Immature natural killer cell (primary cell): ENCODE measurements around the gene IGSF9. TPM values are rescaled to one million over a fixed set of nuclear protein-coding genes. Genes with fewer than 3 reads are reported as not detected.

Experiments
- DNase-seq, 3 donors: peaks; one replicate each; pipeline ENCODE4 v3.0.0; 2022; ENCODE audit warnings: mixed read lengths in 1 of 3
- H3K27ac Mint-ChIP-seq, 6 donors: one replicate each; pipeline ENCODE4 v1.8.0; 2020; ENCODE audit warnings: mixed read lengths in 6 of 6, mild to moderate bottlenecking in 5 of 6, inconsistent platforms in 4 of 6, moderate library complexity in 3 of 6
- H3K27me3 Mint-ChIP-seq, 3 donors: one replicate each; pipeline ENCODE4 v1.8.0; 2020 to 2021; ENCODE audit warnings: low read depth in 3 of 3, mild to moderate bottlenecking in 3 of 3, mixed read lengths in 3 of 3, moderate library complexity in 3 of 3, inconsistent platforms in 1 of 3
- H3K36me3 Mint-ChIP-seq, 3 donors: one replicate each; pipeline ENCODE4 v1.8.0; 2020; ENCODE audit warnings: mixed read lengths in 3 of 3, inconsistent platforms in 2 of 3, mild to moderate bottlenecking in 2 of 3
- H3K4me1 Mint-ChIP-seq, 2 donors: one replicate each; pipeline ENCODE4 v1.8.0; 2020; ENCODE audit warnings: inconsistent platforms in 2 of 2, mild to moderate bottlenecking in 2 of 2, mixed read lengths in 2 of 2, moderate library complexity in 1 of 2
- H3K4me3 Mint-ChIP-seq, 5 donors: one replicate each; pipeline ENCODE4 v1.8.0; 2020; ENCODE audit warnings: mild to moderate bottlenecking in 5 of 5, mixed read lengths in 5 of 5, inconsistent platforms in 3 of 5, moderate library complexity in 3 of 5
- H3K9me3 Mint-ChIP-seq, 6 donors: one replicate each; pipeline ENCODE4 v1.8.0; 2020; ENCODE audit warnings: mild to moderate bottlenecking in 6 of 6, mixed read lengths in 6 of 6, inconsistent platforms in 4 of 6, moderate library complexity in 3 of 6
- polyA plus RNA-seq, 3 donors: library from polyadenylated mRNA; unstranded; fragments of 300-500 nt; fragmentation: Illumina TruSeq; gene quantifications; one replicate each; pipeline ENCODE4 v1.2.3, GENCODE V29; 2021

IGSF9 gene
- polyA plus RNA-seq, 3 donors from 2014 or later, result not detected

DNA sequence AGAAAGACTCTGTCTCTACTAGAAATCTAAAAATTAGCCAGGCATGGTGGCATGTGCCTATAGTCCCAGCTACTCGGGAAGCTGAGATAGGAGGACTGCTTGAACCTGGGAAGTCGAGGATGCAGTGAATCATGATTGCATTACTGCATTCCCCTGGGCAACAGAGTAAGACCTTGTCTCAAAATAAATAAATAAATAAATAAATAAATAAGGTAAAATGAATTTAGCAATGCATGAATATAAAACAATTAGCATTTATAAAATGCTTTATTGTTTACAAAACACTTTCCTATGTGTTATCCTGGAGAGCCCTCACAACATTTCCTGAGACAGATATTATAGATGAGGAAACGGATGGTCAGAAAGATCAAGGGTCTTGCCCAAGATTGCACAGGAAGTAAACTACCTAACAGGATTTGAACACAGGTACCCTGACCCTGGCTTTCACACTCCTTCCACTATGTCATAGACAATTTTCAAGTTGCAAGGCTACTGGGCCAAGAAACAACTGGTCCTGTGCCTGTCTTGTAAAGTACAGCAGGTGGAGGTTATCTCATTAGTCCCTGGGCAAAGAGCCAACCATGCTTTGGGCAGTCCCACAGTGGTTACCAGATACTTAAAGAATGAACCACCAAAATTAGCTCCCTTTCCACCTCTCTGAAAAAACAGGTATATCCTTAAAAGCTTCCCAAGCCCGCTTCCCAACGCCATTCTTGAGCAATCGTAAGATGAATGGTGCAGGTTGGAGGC is 67.5 kb downstream of the IGSF9 start:
- H3K27ac Mint-ChIP-seq, result no peak overlapping the region
- H3K9me3 Mint-ChIP-seq, result no peaks in the 10 kb centered on the region
- peaks cover 2 to 10% (median 10%) of the 10 kb centered on the region in 3 donors for H3K27me3 Mint-ChIP-seq
- DNase-seq, result no peak
- H3K4me1 Mint-ChIP-seq, result no peaks in the 10 kb centered on the region
- no peak overlapping the region for H3K4me3 Mint-ChIP-seq
- H3K36me3 Mint-ChIP-seq, result no peaks in the 10 kb centered on the region

Other genes starting within 250 kb of the IGSF9 start
- not detected for gene CRP, start 231.0 kb downstream of the IGSF9 start, polyA plus RNA-seq
- 100 to 1,000 TPM; 120 to 160 (median 122) TPM for gene DUSP23, start 164.7 kb downstream of the IGSF9 start, polyA plus RNA-seq
- gene FCRL6, start 143.3 kb downstream of the IGSF9 start, polyA plus RNA-seq, result 100 to 1,000 TPM; 234 to 442 (median 407) TPM
- gene SLAMF8, start 118.7 kb downstream of the IGSF9 start, polyA plus RNA-seq, result 10 to 100 TPM in 1 of 3 donors, 1 to 10 TPM in 2; 4.0 to 17.1 (median 6.9) TPM
- not detected for gene VSIG8, start 83.0 kb downstream of the IGSF9 start, polyA plus RNA-seq
- gene CFAP45, start 45.4 kb downstream of the IGSF9 start, polyA plus RNA-seq, result under 1 TPM in 1 of 3 donors, not detected in 2; 0.36 TPM
- gene TAGLN2, start 20.1 kb downstream of the IGSF9 start, polyA plus RNA-seq, result 1,000 to 10,000 TPM in 2 of 3 donors, 100 to 1,000 TPM in 1; 660 to 1,369 (median 1,251) TPM
- not detected for gene SLAMF9, start 8.6 kb upstream of the IGSF9 start, polyA plus RNA-seq
- gene PIGM, start 86.4 kb upstream of the IGSF9 start, polyA plus RNA-seq, result 1 to 10 TPM; 2.1 to 3.3 (median 3.0) TPM
- gene KCNJ10, start 124.5 kb upstream of the IGSF9 start, polyA plus RNA-seq, result not detected
- not detected for gene KCNJ9, start 135.9 kb upstream of the IGSF9 start, polyA plus RNA-seq
- gene IGSF8, start 153.0 kb upstream of the IGSF9 start, polyA plus RNA-seq, result 10 to 100 TPM; 29.1 to 57.4 (median 40.5) TPM
- not detected for gene ATP1A2, start 170.1 kb upstream of the IGSF9 start, polyA plus RNA-seq
- not detected for gene ATP1A4, start 206.0 kb upstream of the IGSF9 start, polyA plus RNA-seq
- not detected for gene CASQ1, start 245.0 kb upstream of the IGSF9 start, polyA plus RNA-seq